ENCODE results near the gene TTI1. TPM values are rescaled to one million over a fixed set of nuclear protein-coding genes. Genes with fewer than 3 reads are reported as not detected.

TTI1 gene
- polyA plus RNA-seq, 1 of the 3 experiments (the other 2 are of a cell fraction), result 15.6 TPM

DNA sequence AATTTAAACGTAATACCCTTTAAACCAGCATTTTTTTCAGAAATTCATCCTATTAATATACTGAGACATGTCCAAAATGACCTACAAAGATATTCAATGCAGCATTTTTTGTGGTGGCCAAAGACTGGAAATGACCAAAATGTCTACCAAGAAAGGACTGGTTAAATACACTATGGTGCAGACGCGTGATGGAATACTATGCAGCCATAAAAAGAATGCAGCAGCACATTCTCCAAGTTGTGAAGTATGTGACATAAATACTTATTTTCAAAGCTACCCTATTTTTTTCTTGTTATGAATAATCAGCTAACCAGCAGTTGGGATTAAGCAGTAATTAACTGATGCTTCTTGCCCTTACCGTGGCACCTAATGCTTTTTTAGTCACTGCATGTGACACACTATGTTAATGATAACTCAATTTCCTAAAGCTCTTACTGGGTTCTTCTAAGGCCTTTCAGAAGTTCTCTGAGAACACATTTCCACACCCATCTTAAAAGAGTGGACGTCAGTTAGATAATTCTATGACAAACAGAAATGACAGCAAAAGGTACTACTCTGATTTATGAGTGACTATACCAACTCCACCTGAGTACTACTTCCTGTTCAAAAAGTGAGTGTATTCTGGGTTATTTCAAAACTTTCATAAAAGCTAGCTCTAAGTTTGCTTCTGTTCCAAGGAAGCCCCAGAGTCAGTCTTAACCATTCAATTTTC is 24.9 kb downstream of the TTI1 start:
- H3K36me3 ChIP-seq (replicated peaks in 1 of 2; ENCODE audit: control insufficient read depth in 1 of 2, insufficient read depth in 2 of 2, low read length in 1 of 2), result peaks cover 37 to 60% of the 10 kb centered on the region in 2 experiments
- H3K27me3 ChIP-seq (ENCODE audit: insufficient read depth), result no peaks in the 10 kb centered on the region
- peaks cover 0 to 8% of the 10 kb centered on the region in 2 experiments; a peak in 2 of 4 replicates for H3K4me1 ChIP-seq (ENCODE audit: control insufficient read depth in 1 of 2, insufficient read depth in 2 of 2, low read depth in 1 of 2, low read length in 1 of 2)
- no peak overlapping the region for H3K9ac ChIP-seq
- H4K20me1 ChIP-seq (ENCODE audit: insufficient read depth), result no peaks in the 10 kb centered on the region
- no peaks in the 10 kb centered on the region for H3K9me3 ChIP-seq
- no peak overlapping the region for H3K4me3 ChIP-seq (ENCODE audit: low read depth in 2 of 2, low read length in 1 of 2)
- 98% methylated on average over 5 of the region's 5 CpGs for WGBS (ENCODE audit: low lambda C conversion rate)
- no peak overlapping the region for H3K4me2 ChIP-seq
- peaks cover 41% of the 10 kb centered on the region for H3K79me2 ChIP-seq (ENCODE audit: insufficient read depth)
- CTCF ChIA-PET, result interaction anchor here (0.8 to 5.4 kb wide), 6 partner anchors 10 to 444 kb away, joined by 3 to 24 read pairs (median 6); no protein-coding TSS in a partner anchor
- TF ChIP-seq USF1 (IDR thresholded peaks at IDR 0.05; ENCODE audit: borderline replicate concordance, low read depth), result no peak
- TF ChIP-seq, protein P1, sequence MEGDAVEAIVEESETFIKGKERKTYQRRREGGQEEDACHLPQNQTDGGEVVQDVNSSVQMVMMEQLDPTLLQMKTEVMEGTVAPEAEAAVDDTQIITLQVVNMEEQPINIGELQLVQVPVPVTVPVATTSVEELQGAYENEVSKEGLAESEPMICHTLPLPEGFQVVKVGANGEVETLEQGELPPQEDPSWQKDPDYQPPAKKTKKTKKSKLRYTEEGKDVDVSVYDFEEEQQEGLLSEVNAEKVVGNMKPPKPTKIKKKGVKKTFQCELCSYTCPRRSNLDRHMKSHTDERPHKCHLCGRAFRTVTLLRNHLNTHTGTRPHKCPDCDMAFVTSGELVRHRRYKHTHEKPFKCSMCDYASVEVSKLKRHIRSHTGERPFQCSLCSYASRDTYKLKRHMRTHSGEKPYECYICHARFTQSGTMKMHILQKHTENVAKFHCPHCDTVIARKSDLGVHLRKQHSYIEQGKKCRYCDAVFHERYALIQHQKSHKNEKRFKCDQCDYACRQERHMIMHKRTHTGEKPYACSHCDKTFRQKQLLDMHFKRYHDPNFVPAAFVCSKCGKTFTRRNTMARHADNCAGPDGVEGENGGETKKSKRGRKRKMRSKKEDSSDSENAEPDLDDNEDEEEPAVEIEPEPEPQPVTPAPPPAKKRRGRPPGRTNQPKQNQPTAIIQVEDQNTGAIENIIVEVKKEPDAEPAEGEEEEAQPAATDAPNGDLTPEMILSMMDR (IDR thresholded peaks at IDR 0.05), result no peak
- TF ChIP-seq RFX5 (IDR thresholded peaks at IDR 0.05; ENCODE audit: low read length), result no peak
- TF ChIP-seq JUND (IDR thresholded peaks at IDR 0.05), result no peak
- TF ChIP-seq PBX3 (IDR thresholded peaks at IDR 0.05), result no peak
- no peak for TF ChIP-seq NFIC (IDR thresholded peaks at IDR 0.05; ENCODE audit: borderline replicate concordance)
- TF ChIP-seq TAF1 (IDR thresholded peaks at IDR 0.05; ENCODE audit: borderline replicate concordance, low read depth, low read length), result no peak
- no peak for TF ChIP-seq EZH2phosphoT487 (IDR thresholded peaks at IDR 0.05; ENCODE audit: borderline replicate concordance, low read depth)
- TF ChIP-seq MEF2A (IDR thresholded peaks at IDR 0.05; ENCODE audit: borderline replicate concordance, low read depth), result no peak
- TF ChIP-seq CHD2 (IDR thresholded peaks at IDR 0.05; ENCODE audit: low read length, partially characterized antibody), result no peak
- TF ChIP-seq SMC3 (IDR thresholded peaks at IDR 0.05; ENCODE audit: low read depth, low read length), result no peak
- no peak for TF ChIP-seq FOXM1 (IDR thresholded peaks at IDR 0.05; ENCODE audit: low read depth)
- no peak for TF ChIP-seq FOXJ3 (CRISPR knock-in tag; IDR thresholded peaks at IDR 0.05)
- no peak for TF ChIP-seq RXRA (IDR thresholded peaks at IDR 0.05; ENCODE audit: borderline replicate concordance, low read depth)
- TF ChIP-seq RAD21 (IDR thresholded peaks at IDR 0.05; ENCODE audit: low read length), result no peak
- H3F3A ChIP-seq (replicated peaks; ENCODE audit: insufficient read depth), result peaks cover 7% of the 10 kb centered on the region
- H2AFZ ChIP-seq (ENCODE audit: low read depth), result no peak overlapping the region
- DNase-seq, result no peak
- POLR2A ChIA-PET, result no interaction called here
- no peaks in the 10 kb centered on the region for H3K9me2 ChIP-seq
- no peak overlapping the region for H3K27ac ChIP-seq (ENCODE audit: low read depth in 2 of 2, low read length in 1 of 2)
